ENCODE data around the gene FOXP4.

Gene FOXP4

DNA sequence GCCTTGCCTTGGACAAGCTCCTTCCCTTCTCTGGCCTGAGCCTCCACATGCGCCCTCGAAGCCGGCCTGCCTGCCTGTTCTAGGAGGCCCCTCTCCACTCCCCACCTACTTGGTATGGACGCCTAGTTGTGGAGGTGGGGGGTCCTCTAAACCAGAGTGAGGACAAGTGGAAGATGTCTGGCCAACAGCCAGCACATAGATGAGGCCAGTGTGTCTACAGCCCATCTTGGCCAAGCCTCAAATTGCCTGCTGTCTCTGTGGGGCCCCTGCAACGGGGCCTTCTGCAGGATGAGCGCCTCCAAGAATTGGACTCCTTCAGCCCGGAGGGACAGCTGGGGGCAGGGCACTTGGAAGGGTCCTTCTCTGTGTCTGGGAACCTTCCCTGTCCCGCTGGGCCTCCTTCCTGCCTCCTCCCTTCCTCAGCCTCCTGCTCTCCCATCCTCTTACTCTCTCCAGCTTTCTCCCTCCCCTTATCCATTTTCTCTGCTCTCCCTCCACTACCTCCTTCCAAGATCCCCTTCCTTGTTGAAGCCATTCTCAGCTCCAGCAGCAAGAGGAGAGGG lies 93.7 kb downstream of the FOXP4 start:
- TF ChIP-seq, protein P1, sequence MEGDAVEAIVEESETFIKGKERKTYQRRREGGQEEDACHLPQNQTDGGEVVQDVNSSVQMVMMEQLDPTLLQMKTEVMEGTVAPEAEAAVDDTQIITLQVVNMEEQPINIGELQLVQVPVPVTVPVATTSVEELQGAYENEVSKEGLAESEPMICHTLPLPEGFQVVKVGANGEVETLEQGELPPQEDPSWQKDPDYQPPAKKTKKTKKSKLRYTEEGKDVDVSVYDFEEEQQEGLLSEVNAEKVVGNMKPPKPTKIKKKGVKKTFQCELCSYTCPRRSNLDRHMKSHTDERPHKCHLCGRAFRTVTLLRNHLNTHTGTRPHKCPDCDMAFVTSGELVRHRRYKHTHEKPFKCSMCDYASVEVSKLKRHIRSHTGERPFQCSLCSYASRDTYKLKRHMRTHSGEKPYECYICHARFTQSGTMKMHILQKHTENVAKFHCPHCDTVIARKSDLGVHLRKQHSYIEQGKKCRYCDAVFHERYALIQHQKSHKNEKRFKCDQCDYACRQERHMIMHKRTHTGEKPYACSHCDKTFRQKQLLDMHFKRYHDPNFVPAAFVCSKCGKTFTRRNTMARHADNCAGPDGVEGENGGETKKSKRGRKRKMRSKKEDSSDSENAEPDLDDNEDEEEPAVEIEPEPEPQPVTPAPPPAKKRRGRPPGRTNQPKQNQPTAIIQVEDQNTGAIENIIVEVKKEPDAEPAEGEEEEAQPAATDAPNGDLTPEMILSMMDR (IDR thresholded peaks at IDR 0.05; ENCODE audit: borderline replicate concordance, control extremely low read depth, extremely low read depth, insufficient read depth, missing control alignments) = no peak
- in situ Hi-C loops (cut with MboI; ENCODE audit: low sequenced_read_pairs, unreplicated experiment) = no loop called here
- DNase-seq (ENCODE audit: low spot score) = no peak

DNA sequence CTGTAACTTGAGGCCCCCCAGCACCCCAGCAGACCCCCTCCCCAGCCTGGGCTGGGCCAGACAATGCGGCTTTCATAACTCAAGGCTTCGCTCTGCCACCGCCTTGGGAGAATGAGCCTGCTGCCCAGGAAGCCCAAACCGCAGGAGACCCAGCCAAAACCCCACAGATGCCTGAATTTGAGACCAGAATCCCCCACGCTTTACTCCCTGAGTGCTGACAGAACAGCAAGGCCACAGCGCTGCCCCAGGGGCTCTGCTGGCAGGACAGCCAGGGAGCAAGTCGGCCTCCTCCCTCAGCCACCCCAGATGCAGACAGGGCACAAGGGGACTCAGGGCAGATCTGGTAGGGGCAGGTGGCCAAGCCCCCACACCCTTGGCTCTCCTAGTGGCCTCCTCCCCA lies 94.2 kb downstream of the FOXP4 start:
- no peak for DNase-seq (ENCODE audit: low spot score)
- TF ChIP-seq, protein P1 (IDR thresholded peaks at IDR 0.05; ENCODE audit: borderline replicate concordance, control extremely low read depth, extremely low read depth, insufficient read depth, missing control alignments) = no peak
- in situ Hi-C loops (cut with MboI; ENCODE audit: low sequenced_read_pairs, unreplicated experiment) = no loop called here

DNA sequence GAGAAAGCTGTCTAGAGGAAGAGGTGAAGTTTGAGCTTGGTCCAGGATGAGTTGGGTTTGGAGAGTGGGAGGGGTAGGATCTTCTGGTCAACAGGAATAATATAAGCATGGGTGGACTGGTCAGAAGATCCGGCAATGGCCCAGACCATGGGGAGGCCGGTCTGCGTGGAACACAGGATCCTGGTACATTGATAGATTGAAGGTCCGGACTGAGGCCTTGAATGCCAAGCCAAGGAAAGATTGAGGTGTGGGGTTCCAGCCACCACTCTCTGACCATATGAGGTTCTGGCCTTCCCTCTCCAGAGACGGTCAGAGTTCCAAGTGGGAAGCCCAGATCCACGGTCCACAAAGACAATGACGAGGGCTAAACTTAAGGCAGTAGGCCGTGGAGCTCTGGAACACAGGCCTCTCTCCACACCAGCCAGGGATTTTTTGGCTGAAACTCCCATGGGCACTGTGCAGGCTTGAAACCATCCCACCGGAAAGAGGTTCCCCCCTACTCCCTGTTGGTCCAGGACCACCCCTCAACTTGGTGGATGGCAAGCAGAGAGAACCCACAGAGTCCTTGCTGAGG lies 95.3 kb downstream of the FOXP4 start:
- TF ChIP-seq, protein P1 (IDR thresholded peaks at IDR 0.05; ENCODE audit: borderline replicate concordance, control extremely low read depth, extremely low read depth, insufficient read depth, missing control alignments) = no peak
- in situ Hi-C loops (cut with MboI; ENCODE audit: low sequenced_read_pairs, unreplicated experiment) = no loop called here
- DNase-seq (ENCODE audit: low spot score) = no peak

DNA sequence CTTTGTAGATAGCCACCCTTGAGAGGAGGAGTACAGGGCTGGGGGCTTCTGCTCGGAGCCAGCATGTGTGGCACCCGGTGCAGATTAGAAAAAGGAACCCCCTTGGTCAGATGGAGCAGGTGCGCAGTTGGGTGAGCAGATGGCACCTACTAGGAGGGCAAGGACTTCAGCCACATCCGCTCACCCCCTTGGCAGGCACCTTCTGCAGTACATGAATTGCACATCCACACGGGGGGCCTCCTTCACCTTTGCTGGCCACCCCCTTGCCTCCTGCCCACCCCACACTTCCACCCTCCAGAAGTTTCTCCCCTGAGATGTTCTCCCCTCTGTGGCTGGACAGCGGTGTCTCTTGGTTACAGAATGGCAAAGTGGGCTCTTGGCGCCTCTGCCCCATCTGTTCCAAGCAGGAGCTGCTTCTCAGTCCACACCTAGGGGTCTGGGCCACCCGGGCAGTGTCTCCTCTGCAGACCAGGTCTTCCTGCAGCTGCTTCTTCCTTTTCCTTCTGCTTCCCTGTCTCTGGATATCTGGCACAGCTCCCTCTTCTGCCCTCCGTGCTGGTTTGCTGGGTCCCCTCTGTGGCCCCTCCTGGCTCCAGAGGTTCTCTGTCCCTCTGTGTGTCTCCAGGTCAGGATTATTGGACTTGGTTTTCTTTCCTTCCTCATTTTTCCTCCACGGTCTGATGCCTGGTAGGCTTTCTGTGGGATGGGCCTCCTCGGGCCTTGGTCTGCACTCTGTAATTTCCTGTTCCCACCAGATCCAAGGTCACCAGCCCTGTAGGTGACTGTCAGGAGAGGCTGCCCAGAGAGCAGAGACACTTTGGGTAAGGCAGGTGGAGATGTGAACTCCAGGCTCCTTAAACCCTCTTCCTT lies 96.1 kb downstream of the FOXP4 start:
- no peak for DNase-seq (ENCODE audit: low spot score)
- TF ChIP-seq, protein P1 (IDR thresholded peaks at IDR 0.05; ENCODE audit: borderline replicate concordance, control extremely low read depth, extremely low read depth, insufficient read depth, missing control alignments) = no peak
- in situ Hi-C loops (cut with MboI; ENCODE audit: low sequenced_read_pairs, unreplicated experiment) = no loop called here

DNA sequence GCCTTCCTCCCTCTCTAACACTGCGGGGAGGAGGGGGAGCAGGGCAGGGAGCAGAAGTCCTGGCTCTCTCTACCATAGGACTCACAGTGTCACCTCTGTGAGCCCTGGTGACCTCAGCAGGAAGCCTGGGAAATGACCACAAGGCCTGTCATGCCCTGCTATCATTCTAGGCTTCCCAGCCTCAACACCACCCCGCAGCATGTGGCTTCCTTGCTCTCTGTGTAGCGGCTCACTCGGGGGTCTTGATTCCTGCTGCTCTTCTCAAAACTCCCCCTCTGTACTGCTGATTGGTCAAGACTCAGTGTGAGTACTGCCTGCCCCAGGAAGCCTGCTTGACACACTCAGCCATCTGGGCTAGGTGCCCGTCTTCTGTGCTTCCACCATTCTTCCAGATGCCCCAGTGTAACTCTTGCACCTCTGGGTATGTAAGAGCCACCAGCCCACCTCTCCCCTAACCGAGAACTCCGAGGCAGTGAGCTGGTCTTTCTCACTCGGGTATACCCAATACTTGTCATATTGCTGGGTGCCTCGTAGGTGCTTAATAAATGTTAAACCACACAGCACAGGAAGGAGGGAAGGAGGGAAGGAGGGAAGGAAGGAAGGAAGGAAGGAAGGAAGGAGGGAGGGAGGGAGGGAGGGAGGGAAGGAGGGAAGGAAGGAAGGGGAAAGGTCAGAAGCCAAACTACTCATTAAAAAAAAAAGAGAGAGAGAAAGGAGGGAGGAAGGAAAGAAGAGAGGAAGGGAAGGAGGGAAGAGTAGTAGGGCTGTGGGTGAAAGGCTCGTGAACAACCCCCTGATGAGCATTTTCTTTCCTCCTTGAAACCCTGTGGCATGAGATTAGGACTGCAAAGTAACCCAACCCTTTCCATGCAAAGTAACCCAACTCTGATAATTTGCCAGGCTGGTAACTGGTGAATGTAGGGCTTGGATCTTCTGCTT lies 97.0 kb downstream of the FOXP4 start:
- in situ Hi-C loops (cut with MboI; ENCODE audit: low sequenced_read_pairs, unreplicated experiment) = no loop called here
- no peak for DNase-seq (ENCODE audit: low spot score)
- TF ChIP-seq, protein P1 (IDR thresholded peaks at IDR 0.05; ENCODE audit: borderline replicate concordance, control extremely low read depth, extremely low read depth, insufficient read depth, missing control alignments) = no peak

DNA sequence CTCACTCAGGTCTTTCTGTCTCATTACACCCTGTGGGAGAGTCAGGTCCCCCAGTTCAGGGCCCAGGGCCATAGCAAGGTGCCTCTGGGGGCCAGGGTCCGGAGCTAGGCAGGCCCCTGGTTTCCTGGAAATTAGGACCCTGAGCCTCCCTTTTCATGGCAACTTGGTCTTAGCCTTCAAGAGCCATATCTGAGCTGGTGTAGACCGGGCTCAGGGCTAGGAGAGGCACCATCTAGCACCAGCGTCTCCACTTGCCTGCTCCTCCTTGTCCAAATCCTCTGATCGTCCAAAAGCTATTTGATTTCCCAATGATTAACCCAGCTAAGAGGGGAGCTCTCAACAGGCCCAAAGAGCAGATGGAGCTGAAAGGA lies 97.7 kb downstream of the FOXP4 start:
- in situ Hi-C loops (cut with MboI; ENCODE audit: low sequenced_read_pairs, unreplicated experiment) = no loop called here
- no peak for DNase-seq (ENCODE audit: low spot score)
- TF ChIP-seq, protein P1 (IDR thresholded peaks at IDR 0.05; ENCODE audit: borderline replicate concordance, control extremely low read depth, extremely low read depth, insufficient read depth, missing control alignments) = no peak
